GM06990 (cell line): ENCODE data around the gene PRX.
"Not testable (repeated sequence)": the region's sequence is repeated elsewhere in the genome, so short reads cannot be mapped to it uniquely, and the experiment has no call there.

Experiments used
- DNase-seq: peaks from one replicate; pipeline ENCODE4 v3.0.0-alpha.2; 2011; ENCODE audit not compliant: insufficient read length; ENCODE audit errors: extremely low read depth
- H3K27me3 ChIP-seq: replicated peaks from 2 replicates; pipeline ENCODE4 v1.6.0; 2011; ENCODE audit warnings: low read length; ENCODE audit not compliant: control insufficient read depth, insufficient read depth
- H3K36me3 ChIP-seq: 2 replicates; pipeline ENCODE4 v1.5.1; 2011; ENCODE audit warnings: low read length; ENCODE audit not compliant: control insufficient read depth, insufficient read depth
- H3K4me3 ChIP-seq: replicated peaks from 2 replicates; pipeline ENCODE4 v1.5.1; 2011; ENCODE audit warnings: low read depth, mild to moderate bottlenecking, control low read depth, low read length
- CTCF ChIP-seq: IDR thresholded peaks from 2 replicates; pipeline ENCODE4 v1.5.1; 2011; ENCODE audit warnings: low read length, control low read depth, mild to moderate bottlenecking, inconsistent platforms; ENCODE audit not compliant: insufficient read depth, poor library complexity, severe bottlenecking

The PRX gene

GRCh38 chr19:40457048-40457447, 43.9 kb upstream of the PRX start:
- Histone ChIP-seq H3K4me3 (no peak overlapping the region), H3K36me3 (no peaks in the 10 kb centered on the region), H3K27me3 (no peaks in the 10 kb centered on the region)
- DNase-seq: no peak
- TF ChIP-seq CTCF: no peak

GRCh38 chr19:40453943-40454342, 40.8 kb upstream of the PRX start:
- not testable (repeated sequence) for DNase-seq, H3K36me3 ChIP-seq, H3K27me3 ChIP-seq, H3K4me3 ChIP-seq

- DNase-seq: no peak
- Histone ChIP-seq H3K4me3 (no peak overlapping the region), H3K27me3 (no peaks in the 10 kb centered on the region), H3K36me3 (no peaks in the 10 kb centered on the region)
- TF ChIP-seq CTCF: no peak
Measured at GRCh38 chr19:40453151-40453735, 40.1 kb upstream of the PRX start.

GRCh38 chr19:40452016-40452415, 38.8 kb upstream of the PRX start:
- no peak for TF ChIP-seq CTCF
- Histone ChIP-seq H3K4me3 (no peak overlapping the region), H3K36me3 (no peaks in the 10 kb centered on the region), H3K27me3 (no peaks in the 10 kb centered on the region)
- DNase-seq: no peak

- no peak for TF ChIP-seq CTCF
- H3K27me3 ChIP-seq: no peaks in the 10 kb centered on the region
- no peak for DNase-seq
- no peak overlapping the region for H3K4me3 ChIP-seq
- H3K36me3 ChIP-seq: no peaks in the 10 kb centered on the region
Measured at GRCh38 chr19:40450664-40451063, 37.5 kb upstream of the PRX start.

- no peaks in the 10 kb centered on the region for H3K36me3 ChIP-seq
- TF ChIP-seq CTCF: no peak
- no peak for DNase-seq
- H3K4me3 ChIP-seq: no peak overlapping the region
- no peaks in the 10 kb centered on the region for H3K27me3 ChIP-seq
Measured at GRCh38 chr19:40449506-40449905, 36.3 kb upstream of the PRX start.
